Amniotic stem cell (primary cell): ENCODE data around the gene SLC9A1.
"Not testable (repeated sequence)": the region's sequence is repeated elsewhere in the genome, so short reads cannot be mapped to it uniquely, and the experiment has no call there.

Experiments
- DNase-seq: peaks from one replicate; lab custom pipeline; 2025; lab: John Stamatoyannopoulos, UW

Gene SLC9A1

GRCh38 chr1:27132624-27133023, 22.3 kb downstream of the SLC9A1 start:
- DNase-seq: no peak

- DNase-seq: no peak
These were observed 22.8 kb downstream of the SLC9A1 start for GRCh38 chr1:27132147-27132546.

GRCh38 chr1:27130798-27131197, 24.1 kb downstream of the SLC9A1 start:
- no peak for DNase-seq

- DNase-seq: no peak
These were observed 25.7 kb downstream of the SLC9A1 start for GRCh38 chr1:27129225-27129624.

- DNase-seq: no peak
These were observed 27.5 kb downstream of the SLC9A1 start for GRCh38 chr1:27127419-27127818.

- DNase-seq: no peak
These were observed 28.5 kb downstream of the SLC9A1 start for GRCh38 chr1:27126391-27126790.

- DNase-seq: not testable (repeated sequence)
These were observed 29.8 kb downstream of the SLC9A1 start for GRCh38 chr1:27125125-27125524.

GRCh38 chr1:27124405-27124804, 30.5 kb downstream of the SLC9A1 start:
- DNase-seq: no peak

- DNase-seq: no peak
These were observed 32.3 kb downstream of the SLC9A1 start for GRCh38 chr1:27122652-27123051.

- DNase-seq: no peak
These were observed 34.1 kb downstream of the SLC9A1 start for GRCh38 chr1:27120854-27121253.

GRCh38 chr1:27118440-27118689, 36.6 kb downstream of the SLC9A1 start:
- no peak for DNase-seq

GRCh38 chr1:27117733-27118439, 37.0 kb downstream of the SLC9A1 start:
- no peak for DNase-seq

GRCh38 chr1:27116697-27117096, 38.2 kb downstream of the SLC9A1 start:
- DNase-seq: no peak

- DNase-seq: no peak
These were observed 38.7 kb downstream of the SLC9A1 start for GRCh38 chr1:27116232-27116631.

- DNase-seq: no peak
These were observed 40.4 kb downstream of the SLC9A1 start for GRCh38 chr1:27114546-27114945.

GRCh38 chr1:27113861-27114260, 41.1 kb downstream of the SLC9A1 start:
- no peak for DNase-seq

- peak; percentile 90 for DNase-seq
These were observed 43.0 kb downstream of the SLC9A1 start for GRCh38 chr1:27111626-27112573.

- no peak for DNase-seq
These were observed 45.7 kb downstream of the SLC9A1 start for GRCh38 chr1:27109103-27109822.

GRCh38 chr1:27108588-27108987, 46.3 kb downstream of the SLC9A1 start:
- no peak for DNase-seq

- no peak for DNase-seq
These were observed 48.2 kb downstream of the SLC9A1 start for GRCh38 chr1:27106561-27107323.

GRCh38 chr1:27105018-27105417, 49.9 kb downstream of the SLC9A1 start:
- DNase-seq: no peak

GRCh38 chr1:27103498-27103897, 51.4 kb downstream of the SLC9A1 start:
- DNase-seq: no peak
